GM18511 (cell line): ENCODE results near the gene GABBR1.
A peak's percentile ranks its signal among the peaks of the same experiment; 100 is the strongest.
"Not testable (repeated sequence)": the region's sequence is repeated elsewhere in the genome, so short reads cannot be mapped to it uniquely, and the experiment has no call there.

Experiments used
- ATAC-seq: cut with Tn5 transposase; IDR thresholded peaks from one replicate; pipeline ENCODE4 v1.9.1; 2021; ENCODE audit warnings: mild to moderate bottlenecking, moderate library complexity; ENCODE audit not compliant: unreplicated experiment

The GABBR1 gene

DNA sequence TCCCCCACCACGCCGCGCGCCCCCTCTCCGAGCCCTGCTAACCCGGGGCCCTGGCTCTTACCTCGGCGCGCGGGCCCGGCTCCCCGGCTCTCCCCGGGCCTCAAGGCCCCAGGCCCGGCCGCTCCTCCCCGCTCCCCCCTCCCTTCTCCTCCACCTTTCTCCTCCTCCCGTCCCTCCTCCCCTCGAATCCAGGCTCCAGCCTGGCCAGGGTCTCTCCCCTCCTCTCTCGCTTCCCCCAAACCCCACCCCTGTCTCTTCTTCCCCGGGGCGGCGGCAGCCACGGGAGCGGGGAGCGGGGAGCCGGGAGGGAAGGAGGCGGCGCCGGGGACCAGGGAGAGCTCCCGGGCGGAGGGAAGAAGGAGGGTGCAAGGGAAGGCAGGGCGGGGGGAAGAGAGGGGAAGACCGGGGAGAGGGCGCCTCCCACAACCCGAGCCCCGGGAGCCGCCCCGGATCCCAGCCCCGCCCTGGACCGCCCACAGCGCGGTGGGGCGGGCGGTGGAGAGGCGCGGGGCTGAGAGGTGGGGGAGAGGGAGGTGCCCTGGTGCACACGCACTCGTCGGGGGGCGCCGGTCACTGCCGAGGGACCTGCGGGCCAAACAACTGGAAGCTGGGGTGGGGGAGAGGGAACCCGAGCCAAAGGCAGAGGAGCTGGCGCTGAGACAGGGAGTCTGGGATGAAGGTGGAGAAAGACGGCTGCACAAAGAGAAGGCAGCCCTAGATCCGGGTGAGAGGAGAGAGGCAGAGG lies at the start of gene GABBR1:
Gene GABBR1, minus strand, starts transcription at position 395 of the 745 bp plus-strand sequence. CDS start 798 bp downstream, outside the sequence.
- ATAC-seq = peak; percentile 79

- ATAC-seq = no peak
Observed at GRCh38 chr6:29681811-29682210, 48.8 kb upstream of the GABBR1 start.

- no peak for ATAC-seq
Observed at GRCh38 chr6:29680904-29681303, 47.9 kb upstream of the GABBR1 start, which contains the start of gene ZFP57. Gene ZFP57 (minus strand): TSS chr6:29681152. CDS start chr6:29677003, 4,149 bp downstream.

GRCh38 chr6:29680416-29680815 lies 47.4 kb upstream of the GABBR1 start:
- no peak for ATAC-seq

- ATAC-seq = no peak
Observed at GRCh38 chr6:29679962-29680361, 47.0 kb upstream of the GABBR1 start.

DNA sequence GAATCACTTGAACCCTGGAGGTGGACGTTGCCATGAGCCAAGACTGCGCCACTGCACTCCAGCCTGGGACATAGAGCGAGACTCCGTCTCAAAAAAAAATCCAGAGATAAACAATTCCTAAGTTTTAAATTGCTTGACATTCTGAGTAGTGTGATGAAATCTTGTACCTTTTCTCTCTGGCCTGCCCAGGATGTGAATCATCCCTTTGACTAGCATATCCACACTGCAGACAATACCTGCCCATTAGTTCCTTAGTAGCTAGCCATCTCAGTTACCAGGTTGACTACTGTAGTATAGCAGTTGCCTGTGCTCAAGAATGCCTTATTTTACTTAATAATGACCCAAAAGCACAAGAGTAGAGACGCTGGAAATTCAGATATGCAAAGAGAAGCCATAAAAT lies 45.1 kb upstream of the GABBR1 start:
- no peak for ATAC-seq

- no peak for ATAC-seq
Observed at GRCh38 chr6:29676981-29677601, 44.1 kb upstream of the GABBR1 start.

DNA sequence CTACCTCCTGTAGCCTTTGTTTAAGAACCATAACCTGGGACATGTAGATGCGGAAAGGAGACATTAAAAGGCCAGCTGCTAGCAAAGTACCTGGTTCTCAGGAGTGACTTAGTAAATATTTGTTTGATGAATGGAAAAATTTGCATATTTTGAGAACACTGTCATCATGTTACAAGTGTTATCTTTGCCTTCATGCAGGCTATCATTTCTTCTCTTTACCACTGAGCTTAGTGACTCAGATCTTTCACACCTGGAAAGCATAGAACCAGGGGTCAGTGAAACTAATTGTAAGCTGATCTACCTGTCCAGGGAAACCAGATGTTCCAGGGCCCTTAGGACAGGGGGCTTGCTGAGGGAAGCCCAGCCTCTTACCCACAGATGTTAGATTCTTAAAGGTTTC lies 42.6 kb upstream of the GABBR1 start:
- no peak for ATAC-seq

DNA sequence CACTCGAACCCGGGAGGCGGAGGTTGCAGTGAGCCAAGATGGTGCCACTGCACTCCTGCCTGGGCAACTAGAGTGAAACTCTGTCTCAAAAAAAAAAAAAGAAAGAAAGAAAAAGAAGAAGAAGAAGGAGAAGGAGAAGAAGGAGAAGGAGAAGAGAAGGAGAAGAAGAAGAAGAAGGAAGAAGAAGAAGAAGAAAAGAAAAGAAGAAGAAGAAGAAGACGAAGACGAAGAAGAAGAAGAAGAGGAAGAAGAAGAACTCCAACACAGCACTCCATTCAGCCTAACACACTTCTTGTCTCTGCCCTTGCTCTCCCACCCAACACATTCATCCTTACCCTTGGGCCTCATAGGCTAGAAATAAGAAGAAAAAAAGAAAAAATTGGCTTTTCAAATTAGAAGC lies 41.0 kb upstream of the GABBR1 start:
- ATAC-seq = no peak

GRCh38 chr6:29673161-29673560 lies 40.2 kb upstream of the GABBR1 start:
- no peak for ATAC-seq

GRCh38 chr6:29672116-29672515 lies 39.1 kb upstream of the GABBR1 start:
- not testable (repeated sequence) for ATAC-seq

GRCh38 chr6:29671026-29671425 lies 38.0 kb upstream of the GABBR1 start:
- no peak for ATAC-seq

- ATAC-seq = no peak
Observed at GRCh38 chr6:29667158-29667557, 34.2 kb upstream of the GABBR1 start.

- ATAC-seq = no peak
Observed at GRCh38 chr6:29666826-29667130, 33.8 kb upstream of the GABBR1 start.

DNA sequence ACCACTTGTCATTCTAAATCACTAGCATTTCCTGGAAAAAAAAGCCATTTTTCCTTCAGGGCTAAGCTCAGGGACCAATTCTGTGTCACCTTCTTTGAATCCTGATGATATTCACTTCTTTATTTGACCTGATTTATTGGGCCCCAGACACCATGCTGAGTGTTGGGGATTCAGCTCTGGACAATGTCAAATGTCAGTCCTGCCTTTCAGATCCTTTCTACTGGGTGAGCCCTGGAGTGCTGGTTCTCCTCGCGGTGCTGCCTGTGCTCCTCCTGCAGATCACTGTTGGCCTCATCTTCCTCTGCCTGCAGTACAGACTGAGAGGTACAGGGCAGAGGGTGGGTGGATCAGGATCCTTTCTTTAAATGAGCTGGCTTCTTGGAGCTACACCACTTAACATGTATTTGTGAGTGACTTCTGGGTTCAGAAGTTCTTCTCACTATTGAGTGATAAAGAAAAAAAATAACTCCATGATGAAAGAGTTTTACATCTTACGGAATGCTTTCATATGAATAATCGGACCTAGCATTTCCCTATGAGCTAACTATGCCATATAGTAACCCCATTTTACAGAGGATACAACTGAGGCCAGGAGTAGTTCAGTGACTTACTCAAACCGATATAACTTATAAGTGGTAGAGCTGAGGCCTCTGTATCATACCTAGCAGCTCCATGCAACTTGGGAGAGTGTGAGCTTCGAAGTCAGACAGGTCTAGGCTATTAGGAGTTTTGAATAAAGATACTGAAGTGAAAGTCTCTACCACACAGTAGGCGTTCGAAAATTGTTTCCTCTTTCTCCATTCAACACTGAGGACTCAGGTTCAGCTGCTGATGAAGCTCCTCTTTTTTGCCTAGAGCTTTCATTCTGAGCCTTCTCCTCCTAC lies 33.2 kb upstream of the GABBR1 start:
- no peak for ATAC-seq

DNA sequence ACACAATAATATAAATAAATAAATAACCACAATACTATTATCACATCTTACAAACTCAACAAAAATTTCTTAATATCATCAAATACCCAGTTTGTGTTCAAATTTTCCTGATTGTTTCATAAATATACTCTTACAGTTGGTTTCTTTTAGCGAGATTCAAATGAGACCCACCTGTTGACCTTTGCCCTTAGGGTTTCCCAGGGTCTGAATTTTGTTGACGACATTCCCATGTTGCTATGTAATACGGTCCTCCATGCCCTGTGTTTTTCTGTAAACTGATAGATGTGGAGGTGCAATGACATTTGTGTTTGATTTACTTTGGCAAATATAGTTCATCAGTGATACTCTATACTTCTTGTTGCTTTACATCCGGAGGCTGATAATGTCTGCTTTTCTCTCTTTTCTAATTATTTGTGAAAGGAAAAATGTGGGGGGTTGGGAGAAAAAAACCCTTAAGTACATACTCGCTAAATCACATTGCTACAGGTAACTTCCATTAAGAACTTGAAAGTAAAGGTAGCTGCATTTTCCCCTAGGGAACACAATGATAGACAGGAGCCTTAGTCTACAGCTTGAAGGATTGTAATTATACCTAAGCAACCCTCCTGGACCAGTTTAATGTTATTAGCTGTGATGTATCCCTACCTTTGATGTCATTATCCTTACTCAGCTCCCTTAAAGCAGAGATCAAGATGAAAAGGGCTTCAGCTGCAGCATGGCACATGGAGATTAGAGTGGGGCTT lies 30.5 kb upstream of the GABBR1 start:
- no peak for ATAC-seq

DNA sequence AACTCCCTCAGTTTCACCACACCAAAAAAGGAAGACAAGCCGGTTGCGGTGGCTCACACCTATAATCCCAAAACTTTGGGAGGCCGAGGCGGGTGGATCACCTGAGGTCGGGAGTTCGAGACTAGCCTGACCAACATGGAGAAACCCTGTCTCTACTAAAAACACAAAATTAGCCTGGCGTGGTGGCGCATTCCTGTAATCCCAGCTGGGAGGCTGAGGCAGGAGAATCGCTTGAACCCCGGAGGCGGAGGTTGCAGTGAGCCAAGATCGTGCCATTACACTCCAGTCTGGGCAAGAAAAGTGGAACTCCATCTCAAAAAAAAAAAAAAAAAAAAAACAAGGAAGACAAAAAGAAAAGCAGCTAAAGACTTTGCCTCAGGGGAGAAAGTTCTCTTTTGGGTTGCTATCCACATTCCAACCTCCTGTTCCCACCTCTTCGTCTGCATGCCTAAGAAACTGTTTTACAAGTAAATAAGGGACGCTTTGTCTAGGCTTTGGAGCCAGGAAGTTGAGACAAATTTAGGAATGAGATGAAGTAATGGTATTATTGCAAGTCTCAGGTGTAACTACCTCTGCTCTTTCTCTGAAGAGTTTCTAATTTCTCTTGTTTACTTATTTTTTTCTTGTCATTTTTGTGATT lies 28.6 kb upstream of the GABBR1 start:
- not testable (repeated sequence) for ATAC-seq

- no peak for ATAC-seq
Observed at GRCh38 chr6:29661071-29661470, 28.1 kb upstream of the GABBR1 start.

DNA sequence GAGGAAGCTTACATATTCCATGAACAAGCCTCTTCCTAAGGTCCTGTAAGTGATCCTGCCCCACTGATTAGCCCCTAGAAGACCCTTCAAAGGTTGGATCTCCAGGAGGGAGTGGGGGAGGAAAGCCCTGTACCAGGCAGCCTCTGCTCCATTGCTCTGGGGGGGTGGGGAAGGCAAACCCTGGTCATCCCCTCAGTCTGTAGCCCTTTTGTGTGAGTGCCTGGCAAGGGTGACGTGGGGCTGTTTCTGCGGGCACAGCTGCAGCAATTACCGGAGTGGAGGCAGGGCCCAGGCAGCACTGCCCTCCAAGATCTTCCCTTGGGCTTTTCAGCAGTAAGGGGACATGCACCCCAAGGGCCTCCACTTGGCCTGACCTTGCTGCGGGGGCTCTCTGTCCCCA lies 23.8 kb upstream of the GABBR1 start, which contains the start of gene MOG:
Gene MOG, plus strand, starts transcription at position 295 of the 400 bp plus-strand sequence. CDS start 118 bp downstream, outside the sequence.
- no peak for ATAC-seq

- ATAC-seq = no peak
Observed at GRCh38 chr6:29656157-29656556, 23.2 kb upstream of the GABBR1 start.
